OCI-LY3 (cell line): ENCODE measurements around the gene BST1.

Source experiments
- CTCF ChIP-seq: fragments of 200-600, 300-600 bp; sonication (generic); IDR thresholded peaks from 2 replicates; pipeline ENCODE4 v1.5.1; 2014; ENCODE audit warnings: antibody characterized with exemption, low read length, low read depth
- EZH2phosphoT487 ChIP-seq: fragments of 200-600 bp; shearing (Covaris generic); IDR thresholded peaks from 2 replicates; pipeline ENCODE4 v1.6.1; 2018; ENCODE audit warnings: antibody characterized with exemption, mixed run types, low read depth

GRCh38 chr4:15720851-15721250 is 18.0 kb downstream of the BST1 start:
- TF ChIP-seq CTCF (no peak), EZH2phosphoT487 (no peak)
